Erythroblast (primary cell): ENCODE data around the gene REN.

Source experiments
- DNase-seq, 2 experiments: peaks; one replicate each; lab custom pipeline; 2025; lab: John Stamatoyannopoulos, UW
- GATA1 ChIP-seq: IDR thresholded peaks from 2 replicates; pipeline ENCODE4 v1.6.1; 2011; ENCODE audit warnings: low read depth, mild to moderate bottlenecking, control low read depth, low read length, moderate library complexity
- POLR2A ChIP-seq: IDR thresholded peaks from 2 replicates; pipeline ENCODE4 v1.6.1; 2011; ENCODE audit warnings: mild to moderate bottlenecking, low read length

The REN gene

DNA sequence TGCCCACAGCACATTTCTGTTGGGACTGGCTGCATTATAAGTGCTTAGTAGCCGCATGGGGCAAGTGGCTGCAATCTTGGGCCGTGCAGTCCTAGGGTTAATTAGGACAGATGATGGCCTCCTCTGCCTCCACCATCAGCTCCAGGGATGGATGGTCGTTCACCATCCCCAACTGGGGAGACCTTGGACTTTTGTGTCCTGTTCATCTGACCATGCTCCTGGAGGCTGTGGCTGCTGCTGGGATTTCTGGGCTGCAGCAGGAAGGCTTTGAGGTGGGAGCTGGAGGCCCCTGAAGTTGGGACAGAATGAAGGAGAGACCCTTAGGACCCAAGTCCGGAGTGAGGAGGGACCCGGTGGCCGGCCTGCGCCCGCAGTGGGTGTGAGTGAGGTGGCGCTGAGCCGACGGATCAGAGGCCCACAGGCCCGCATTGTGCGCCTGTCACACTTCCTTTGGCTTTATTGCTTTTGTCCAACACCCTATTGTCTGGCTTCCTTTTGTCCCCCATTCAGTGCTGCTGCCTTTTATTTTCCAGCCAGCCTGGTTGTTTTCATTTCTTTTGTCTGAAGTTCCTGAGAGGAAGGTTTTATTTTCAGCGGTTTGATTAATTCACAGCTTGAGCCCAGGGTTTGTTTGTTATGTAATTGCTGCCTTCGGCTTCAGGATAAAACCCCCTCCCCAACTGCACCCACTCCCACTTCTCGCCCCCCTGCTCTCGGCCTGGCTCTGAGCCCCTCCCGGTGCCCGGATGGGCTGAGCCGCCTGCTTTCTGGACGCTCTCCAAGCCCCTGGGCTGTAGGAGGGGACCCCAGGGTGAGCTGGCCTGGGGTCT lies 57.6 kb downstream of the REN start:
- no peak for TF ChIP-seq GATA1
- TF ChIP-seq POLR2A, result no peak
- DNase-seq, result no peak

DNA sequence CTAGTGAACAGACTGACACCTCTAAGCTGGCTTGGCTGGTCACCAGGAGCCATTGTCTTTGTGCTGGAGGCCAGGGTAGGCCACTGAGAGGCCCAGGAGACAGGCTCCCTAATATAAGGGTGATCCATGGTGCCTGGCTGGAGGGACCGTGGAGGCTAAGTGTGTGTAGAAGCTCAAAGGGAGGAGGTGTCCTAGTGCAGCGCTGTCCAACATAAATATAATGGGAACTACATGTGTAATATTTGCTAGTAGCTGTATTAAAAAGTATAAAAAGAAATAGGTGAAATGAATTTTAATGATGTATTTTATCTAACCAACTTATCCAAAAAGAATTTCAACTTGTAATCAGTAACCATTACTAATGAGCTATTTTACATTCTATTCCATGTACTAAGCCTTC lies 58.2 kb downstream of the REN start:
- DNase-seq, result no peak
- TF ChIP-seq GATA1 (no peak), POLR2A (no peak)

DNA sequence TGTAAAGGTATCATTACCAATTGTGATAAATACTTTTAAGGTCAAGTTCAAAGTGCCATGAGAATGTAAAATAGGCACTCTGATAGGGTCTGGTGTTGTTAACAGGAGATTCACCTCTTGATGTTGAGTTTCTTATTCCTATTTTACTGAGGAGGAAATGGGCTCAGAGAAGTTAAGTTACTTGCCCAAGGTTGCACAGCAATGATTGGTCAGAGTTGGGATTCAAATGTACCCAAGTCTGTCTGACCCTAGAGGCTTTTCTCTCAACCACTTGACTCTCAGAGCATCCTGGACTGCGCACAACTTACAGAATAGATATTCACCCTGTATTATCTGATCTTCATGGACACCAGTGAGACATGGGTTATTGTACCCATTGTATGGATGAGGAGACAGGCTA lies 59.3 kb downstream of the REN start:
- TF ChIP-seq GATA1, result no peak
- TF ChIP-seq POLR2A, result no peak
- DNase-seq, result no peak

DNA sequence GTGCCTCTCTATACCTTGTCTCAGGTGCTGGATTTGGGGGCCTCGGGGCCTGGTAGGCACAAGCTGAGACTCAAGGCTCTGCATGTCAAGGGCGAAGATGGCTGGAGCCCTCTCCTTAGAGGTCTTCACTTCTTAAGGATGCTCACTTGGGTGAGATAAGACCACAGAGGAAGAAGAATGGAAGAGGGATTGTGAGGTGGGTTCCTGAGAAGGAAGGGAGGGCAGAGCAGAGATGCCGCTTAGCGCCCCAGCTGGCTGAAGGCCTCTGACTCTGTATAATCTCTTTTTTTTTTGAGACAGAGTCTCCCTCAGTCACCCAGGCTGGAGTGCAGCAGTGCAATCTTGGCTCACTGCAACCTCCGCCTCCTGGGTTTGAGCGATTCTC lies 61.0 kb downstream of the REN start:
- TF ChIP-seq GATA1 (no peak), POLR2A (no peak)
- no peak for DNase-seq
